ENCODE measurements around the gene MGAT1. TPM values are rescaled to one million over a fixed set of nuclear protein-coding genes. Genes with fewer than 3 reads are reported as not detected.
"Not testable (repeated sequence)": the region's sequence is repeated elsewhere in the genome, so short reads cannot be mapped to it uniquely, and the experiment has no call there.

MGAT1 gene
- total RNA-seq, 1 experiment from 2014 or later, result 72.7 TPM

GRCh38 chr5:180827374-180827773 is 24.8 kb upstream of the MGAT1 start:
- not testable (repeated sequence) for H3K27me3 ChIP-seq (ENCODE audit: insufficient read depth, low read length); H4K5ac ChIP-seq (ENCODE audit: insufficient read length, low read depth, low read length); H3K27ac Mint-ChIP-seq; H2BK120ac ChIP-seq (ENCODE audit: low read depth, low read length, poor library complexity, severe bottlenecking); H4K8ac ChIP-seq (replicated peaks; ENCODE audit: insufficient read length, low read depth, low read length); H3K18ac ChIP-seq (ENCODE audit: insufficient read length, low read depth, low read length); H2BK12ac ChIP-seq (ENCODE audit: insufficient read length, low read depth, low read length); H2BK5ac ChIP-seq (ENCODE audit: insufficient read length, low read length); H4K20me1 ChIP-seq (ENCODE audit: control insufficient read depth, insufficient read depth, insufficient read length); H3K4ac ChIP-seq (ENCODE audit: low read depth, low read length); DNase-seq; H3K9me3 ChIP-seq (ENCODE audit: control insufficient read depth, low read depth, low read length); H2BK15ac ChIP-seq (ENCODE audit: low read depth, low read length); H2AFZ ChIP-seq (ENCODE audit: low read length); H3K4me3 Mint-ChIP-seq; H3K56ac ChIP-seq (ENCODE audit: insufficient read length, low read depth, low read length); H3K14ac ChIP-seq (ENCODE audit: insufficient read depth, low read length); H2AK5ac ChIP-seq (ENCODE audit: insufficient read length, low read length); H3K27ac ChIP-seq (ENCODE audit: insufficient read length, low read depth, low read length); H3K9ac ChIP-seq (ENCODE audit: extremely low read depth, insufficient read length, low read length); H3K79me1 ChIP-seq (ENCODE audit: insufficient read depth, low read depth, low read length, poor library complexity, severe bottlenecking); H3T11ph ChIP-seq (ENCODE audit: low read length); H3K4me2 ChIP-seq (ENCODE audit: insufficient read depth, insufficient read length, low read length); H4K91ac ChIP-seq (ENCODE audit: insufficient read length, low read depth, low read length); H3K4me1 ChIP-seq (ENCODE audit: insufficient read depth, low read length); H3K79me2 ChIP-seq (ENCODE audit: insufficient read depth, low read length); H2BK20ac ChIP-seq (ENCODE audit: low read depth, low read length, poor library complexity, severe bottlenecking); H3K23ac ChIP-seq (ENCODE audit: insufficient read length, low read depth, low read length)
- peaks cover 33 to 36% of the 10 kb centered on the region in 2 experiments for H3K9me3 Mint-ChIP-seq
- peaks cover 13% of the 10 kb centered on the region for H3K23me2 ChIP-seq (ENCODE audit: insufficient read length, low read depth, low read length, poor library complexity, severe bottlenecking)
- peaks cover 83% of the 10 kb centered on the region for H3K27me3 Mint-ChIP-seq (ENCODE audit: low read depth)
- peaks cover 17 to 26% of the 10 kb centered on the region in 2 experiments for H3K4me1 Mint-ChIP-seq
- H3K36me3 Mint-ChIP-seq (ENCODE audit: insufficient read depth in 1 of 3, low read depth in 3 of 3), result peaks cover 22 to 24% (median 22%) of the 10 kb centered on the region in 3 experiments
- WGBS (ENCODE audit: extremely low coverage, insufficient read length, low lambda C conversion rate), result no CpG with 5 or more reads among the region's 7 CpGs
